ENCODE results near the gene UBALD1. TPM values are rescaled to one million over a fixed set of nuclear protein-coding genes. Genes with fewer than 3 reads are reported as not detected.

The UBALD1 gene
- total RNA-seq, 1 experiment from 2014 or later: 29.4 TPM

DNA sequence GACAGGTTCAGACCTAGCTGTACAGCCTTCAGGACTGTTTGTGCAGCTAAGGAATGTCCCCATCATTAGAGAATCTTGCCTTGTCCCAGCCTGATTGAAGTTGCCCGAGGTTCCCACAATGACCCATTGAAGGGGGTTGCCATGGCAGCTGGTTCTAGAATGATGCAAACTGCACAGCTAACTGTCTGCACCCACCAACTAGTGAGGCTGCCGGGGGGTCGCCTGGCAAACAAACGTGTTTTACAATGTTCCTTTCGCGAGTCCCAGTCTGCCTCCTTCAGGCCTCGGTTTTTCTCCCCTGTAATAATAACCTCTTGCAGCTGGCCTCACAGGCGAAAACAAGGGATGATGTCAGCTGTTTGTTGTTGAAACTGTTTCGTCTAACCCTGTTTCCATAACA, 53.1 kb downstream of the UBALD1 start:
- no peaks in the 10 kb centered on the region for H3K9me3 ChIP-seq
- H3K27me3 ChIP-seq: no peaks in the 10 kb centered on the region
- H3K4me3 ChIP-seq: no peak overlapping the region
- no peaks in the 10 kb centered on the region for H3K36me3 ChIP-seq
- DNase-seq: no peak

Other genes starting within 250 kb of the UBALD1 start
- 55.7 and 68.7 TPM in 2 replicates for gene VASN, start 243.0 kb downstream of the UBALD1 start, total RNA-seq (2014; rRNA removed; shearing (Covaris generic); ENCODE audit: low replicate concordance)
- gene CORO7, start 198.3 kb downstream of the UBALD1 start, total RNA-seq (2014; rRNA removed; shearing (Covaris generic); ENCODE audit: low replicate concordance): 7.5 and 9.2 TPM in 2 replicates
- gene DNAJA3, start 189.0 kb downstream of the UBALD1 start, total RNA-seq (2014; rRNA removed; shearing (Covaris generic); ENCODE audit: low replicate concordance): 125 and 127 TPM in 2 replicates
- gene NMRAL1, start 140.3 kb downstream of the UBALD1 start, total RNA-seq (2014; rRNA removed; shearing (Covaris generic); ENCODE audit: low replicate concordance): 19.6 and 47.3 TPM in 2 replicates
- gene HMOX2, start 138.5 kb downstream of the UBALD1 start, total RNA-seq (2014; rRNA removed; shearing (Covaris generic); ENCODE audit: low replicate concordance): 62.7 and 107 TPM in 2 replicates
- 4.0 and 8.8 TPM in 2 replicates for gene CDIP1, start 76.1 kb downstream of the UBALD1 start, total RNA-seq (2014; rRNA removed; shearing (Covaris generic); ENCODE audit: low replicate concordance)
- not detected in 2 replicates for gene C16orf96, start 58.5 kb downstream of the UBALD1 start, total RNA-seq (2014; rRNA removed; shearing (Covaris generic); ENCODE audit: low replicate concordance)
- gene MGRN1, start 9.9 kb upstream of the UBALD1 start, total RNA-seq (2014; rRNA removed; shearing (Covaris generic); ENCODE audit: low replicate concordance): 8.3 and 13.8 TPM in 2 replicates
- 61.9 and 65.8 TPM in 2 replicates for gene NUDT16L1, start 78.7 kb upstream of the UBALD1 start, total RNA-seq (2014; rRNA removed; shearing (Covaris generic); ENCODE audit: low replicate concordance)
- gene ANKS3, start 119.4 kb upstream of the UBALD1 start, total RNA-seq (2014; rRNA removed; shearing (Covaris generic); ENCODE audit: low replicate concordance): 23.6 and 25.8 TPM in 2 replicates
- 2.8 and 3.4 TPM in 2 replicates for gene DNAAF8, start 119.6 kb upstream of the UBALD1 start, total RNA-seq (2014; rRNA removed; shearing (Covaris generic); ENCODE audit: low replicate concordance)
- gene ZNF500, start 152.3 kb upstream of the UBALD1 start, total RNA-seq (2014; rRNA removed; shearing (Covaris generic); ENCODE audit: low replicate concordance): 10.4 and 13.3 TPM in 2 replicates
- gene SEPTIN12, start 173.5 kb upstream of the UBALD1 start, total RNA-seq (2014; rRNA removed; shearing (Covaris generic); ENCODE audit: low replicate concordance): not detected in 2 replicates
- gene SMIM22, start 180.5 kb upstream of the UBALD1 start, total RNA-seq (2014; rRNA removed; shearing (Covaris generic); ENCODE audit: low replicate concordance): not detected in 2 replicates
- gene ROGDI, start 187.7 kb upstream of the UBALD1 start, total RNA-seq (2014; rRNA removed; shearing (Covaris generic); ENCODE audit: low replicate concordance): 7.7 and 29.1 TPM in 2 replicates
- 44.6 and 45.2 TPM in 2 replicates for gene GLYR1, start 232.4 kb upstream of the UBALD1 start, total RNA-seq (2014; rRNA removed; shearing (Covaris generic); ENCODE audit: low replicate concordance)
- gene UBN1, start 232.6 kb upstream of the UBALD1 start, total RNA-seq (2014; rRNA removed; shearing (Covaris generic); ENCODE audit: low replicate concordance): 27.3 and 27.7 TPM in 2 replicates